Parathyroid adenoma (tissue), 2 donors: ENCODE results near the gene LGALS3BP.
"Not testable (repeated sequence)": the region's sequence is repeated elsewhere in the genome, so short reads cannot be mapped to it uniquely, and the experiment has no call there.

Experiments
- H2AFZ ChIP-seq: fragments of 300-600 bp; sonication (generic); one replicate; pipeline ENCODE4 v1.7.0; 2017; ENCODE audit warnings: antibody characterized with exemption, mild to moderate bottlenecking
- H3K27ac ChIP-seq: fragments of 300-600 bp; sonication (generic); one replicate; pipeline ENCODE4 v1.7.0; 2017
- H3K27me3 ChIP-seq: fragments of 300-600 bp; sonication (generic); one replicate; pipeline ENCODE4 v1.7.0; 2017; ENCODE audit warnings: low read length; ENCODE audit not compliant: control insufficient read depth, insufficient read depth
- H3K36me3 ChIP-seq: fragments of 300-600 bp; sonication (generic); one replicate; pipeline ENCODE4 v1.7.0; 2017; ENCODE audit warnings: low read length; ENCODE audit not compliant: control insufficient read depth, insufficient read depth
- H3K4me1 ChIP-seq: fragments of 300-600 bp; sonication (generic); one replicate; pipeline ENCODE4 v1.7.0; 2017; ENCODE audit warnings: control low read depth
- H3K4me2 ChIP-seq: fragments of 300-600 bp; sonication (generic); one replicate; pipeline ENCODE4 v1.7.0; 2017; ENCODE audit warnings: low read length
- H3K4me3 ChIP-seq: fragments of 300-600 bp; sonication (generic); one replicate; pipeline ENCODE4 v1.7.0; 2017; ENCODE audit warnings: low read depth, low read length
- H3K79me2 ChIP-seq: fragments of 300-600 bp; sonication (generic); one replicate; pipeline ENCODE4 v1.7.0; 2017; ENCODE audit warnings: control low read depth
- H3K9ac ChIP-seq: fragments of 300-600 bp; sonication (generic); one replicate; pipeline ENCODE4 v1.7.0; 2017; ENCODE audit warnings: mild to moderate bottlenecking
- H3K9me3 ChIP-seq: fragments of 300-600 bp; sonication (generic); one replicate; pipeline ENCODE4 v1.7.0; 2017; ENCODE audit warnings: low read length; ENCODE audit not compliant: control insufficient read depth
- TF ChIP-seq, protein P1 (sequence below): fragments of 300-600 bp; sonication (generic); IDR thresholded peaks from one replicate; pipeline ENCODE4 v1.7.0; 2017; ENCODE audit warnings: antibody characterized with exemption, mild to moderate bottlenecking
- donor health status: primary hyperparathyroidism.

The LGALS3BP gene

GRCh38 chr17:78946631-78947030 is 33.1 kb downstream of the LGALS3BP start:
- H3K4me3 ChIP-seq: no peak overlapping the region
- H3K27ac ChIP-seq: no peak overlapping the region
- peaks cover 3% of the 10 kb centered on the region for H3K4me1 ChIP-seq
- no peak overlapping the region for H3K4me2 ChIP-seq
- TF ChIP-seq, protein P1, sequence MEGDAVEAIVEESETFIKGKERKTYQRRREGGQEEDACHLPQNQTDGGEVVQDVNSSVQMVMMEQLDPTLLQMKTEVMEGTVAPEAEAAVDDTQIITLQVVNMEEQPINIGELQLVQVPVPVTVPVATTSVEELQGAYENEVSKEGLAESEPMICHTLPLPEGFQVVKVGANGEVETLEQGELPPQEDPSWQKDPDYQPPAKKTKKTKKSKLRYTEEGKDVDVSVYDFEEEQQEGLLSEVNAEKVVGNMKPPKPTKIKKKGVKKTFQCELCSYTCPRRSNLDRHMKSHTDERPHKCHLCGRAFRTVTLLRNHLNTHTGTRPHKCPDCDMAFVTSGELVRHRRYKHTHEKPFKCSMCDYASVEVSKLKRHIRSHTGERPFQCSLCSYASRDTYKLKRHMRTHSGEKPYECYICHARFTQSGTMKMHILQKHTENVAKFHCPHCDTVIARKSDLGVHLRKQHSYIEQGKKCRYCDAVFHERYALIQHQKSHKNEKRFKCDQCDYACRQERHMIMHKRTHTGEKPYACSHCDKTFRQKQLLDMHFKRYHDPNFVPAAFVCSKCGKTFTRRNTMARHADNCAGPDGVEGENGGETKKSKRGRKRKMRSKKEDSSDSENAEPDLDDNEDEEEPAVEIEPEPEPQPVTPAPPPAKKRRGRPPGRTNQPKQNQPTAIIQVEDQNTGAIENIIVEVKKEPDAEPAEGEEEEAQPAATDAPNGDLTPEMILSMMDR: no peak
- no peak overlapping the region for H2AFZ ChIP-seq
- no peaks in the 10 kb centered on the region for H3K79me2 ChIP-seq
- H3K27me3 ChIP-seq: no peaks in the 10 kb centered on the region
- no peaks in the 10 kb centered on the region for H3K9me3 ChIP-seq
- H3K9ac ChIP-seq: no peak overlapping the region
- H3K36me3 ChIP-seq: no peaks in the 10 kb centered on the region

GRCh38 chr17:78946131-78946530 is 33.6 kb downstream of the LGALS3BP start:
- H3K9ac ChIP-seq: no peak overlapping the region
- no peak overlapping the region for H2AFZ ChIP-seq
- TF ChIP-seq, protein P1: no peak
- no peak overlapping the region for H3K4me2 ChIP-seq
- H3K9me3 ChIP-seq: no peaks in the 10 kb centered on the region
- H3K4me3 ChIP-seq: no peak overlapping the region
- no peaks in the 10 kb centered on the region for H3K79me2 ChIP-seq
- no peaks in the 10 kb centered on the region for H3K36me3 ChIP-seq
- no peaks in the 10 kb centered on the region for H3K27me3 ChIP-seq
- no peak overlapping the region for H3K27ac ChIP-seq
- H3K4me1 ChIP-seq: peaks cover 3% of the 10 kb centered on the region

DNA sequence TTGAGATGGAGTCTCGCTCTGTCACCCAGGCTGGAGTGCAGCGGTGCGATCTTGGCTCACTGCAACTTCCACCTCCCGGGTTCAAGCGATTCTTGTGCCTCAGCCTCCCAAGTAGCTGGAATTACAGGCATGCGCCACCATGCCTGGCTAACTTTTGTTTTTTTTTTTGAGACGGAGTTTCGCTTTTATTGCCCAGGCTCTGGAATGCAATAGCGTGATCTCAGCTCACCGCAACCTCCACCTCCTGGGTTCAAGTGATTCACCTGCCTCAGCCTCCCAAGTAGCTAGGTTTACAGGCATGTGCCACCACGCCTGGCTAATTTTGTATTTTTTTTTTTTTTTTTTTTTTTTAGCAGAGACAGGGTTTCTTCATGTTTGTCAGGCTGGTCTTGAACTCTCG is 34.3 kb downstream of the LGALS3BP start:
- not testable (repeated sequence) for H3K36me3 ChIP-seq, H3K4me2 ChIP-seq, H3K4me3 ChIP-seq, H3K4me1 ChIP-seq, H3K79me2 ChIP-seq, H3K9me3 ChIP-seq, H3K27ac ChIP-seq, H3K27me3 ChIP-seq, H3K9ac ChIP-seq, H2AFZ ChIP-seq

DNA sequence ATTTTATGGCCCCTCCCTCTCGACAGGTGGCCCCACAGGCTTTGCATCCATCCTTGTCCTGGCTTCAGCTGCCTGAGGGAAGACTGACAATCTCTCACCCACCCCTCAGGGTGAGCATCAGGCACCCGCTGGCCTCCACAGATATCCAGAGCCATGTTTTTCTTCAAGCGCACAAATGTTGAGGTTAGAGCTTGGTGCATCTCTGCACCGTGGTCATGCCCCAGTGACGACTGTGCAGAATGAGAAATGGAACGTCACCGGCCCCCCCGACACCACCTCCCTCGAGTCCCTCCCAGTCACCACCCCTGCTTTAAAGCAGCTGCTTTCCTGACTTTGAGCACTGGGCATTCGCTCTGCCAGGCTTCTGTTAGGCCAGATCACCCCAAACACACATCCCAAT is 34.8 kb downstream of the LGALS3BP start:
- Histone ChIP-seq H3K4me3 (no peak overlapping the region), H2AFZ (no peak overlapping the region), H3K4me1 (peaks cover 3% of the 10 kb centered on the region), H3K27ac (no peak overlapping the region), H3K36me3 (no peaks in the 10 kb centered on the region), H3K9me3 (no peaks in the 10 kb centered on the region), H3K4me2 (no peak overlapping the region), H3K27me3 (no peaks in the 10 kb centered on the region), H3K9ac (no peak overlapping the region), H3K79me2 (no peaks in the 10 kb centered on the region)
- TF ChIP-seq, protein P1: no peak

DNA sequence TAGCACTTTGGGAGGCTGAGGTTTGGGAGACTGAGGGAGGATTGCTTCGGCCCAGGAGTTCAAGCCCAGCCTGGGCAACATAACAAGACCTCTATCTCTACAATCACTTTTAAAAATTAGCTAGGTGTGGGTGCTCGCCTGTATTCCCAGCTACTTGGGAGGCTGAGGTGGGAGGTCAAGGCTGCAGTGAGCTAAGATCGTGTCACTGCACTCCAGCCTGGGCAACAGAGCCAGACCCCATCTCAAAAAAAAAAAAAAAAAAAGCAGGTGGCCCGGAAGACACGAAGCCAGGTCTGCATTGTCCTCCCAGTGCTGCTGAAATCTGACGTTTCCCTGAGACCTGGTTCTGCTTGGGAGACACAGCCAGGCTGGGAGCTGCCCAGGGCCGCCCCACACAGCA is 35.7 kb downstream of the LGALS3BP start:
- Histone ChIP-seq H3K9me3 (no peaks in the 10 kb centered on the region), H3K4me1 (peaks cover 12% of the 10 kb centered on the region), H3K36me3 (no peaks in the 10 kb centered on the region), H2AFZ (no peak overlapping the region), H3K27ac (no peak overlapping the region), H3K4me2 (no peak overlapping the region), H3K9ac (no peak overlapping the region), H3K27me3 (no peaks in the 10 kb centered on the region), H3K79me2 (no peaks in the 10 kb centered on the region), H3K4me3 (no peak overlapping the region)
- TF ChIP-seq, protein P1: no peak
